HFFc6 (cell line): ENCODE measurements around the gene ARMC12. TPM values are rescaled to one million over a fixed set of nuclear protein-coding genes. Genes with fewer than 3 reads are reported as not detected.
A peak's percentile ranks its signal among the peaks of the same experiment; 100 is the strongest.
"Not testable (repeated sequence)": the region's sequence is repeated elsewhere in the genome, so short reads cannot be mapped to it uniquely, and the experiment has no call there.

Experiments used
- DNase-seq: peaks from one replicate; pipeline ENCODE4 v3.0.0-alpha.2; 2018
- H3K27ac Mint-ChIP-seq: 2 replicates; pipeline ENCODE4 v1.8.0; 2020; ENCODE audit warnings: mild to moderate bottlenecking, mixed read lengths
- H3K27me3 Mint-ChIP-seq: 2 replicates; pipeline ENCODE4 v1.8.0; 2021; ENCODE audit warnings: mild to moderate bottlenecking, moderate library complexity, mixed read lengths; ENCODE audit not compliant: insufficient read depth
- H3K36me3 Mint-ChIP-seq: 2 replicates; pipeline ENCODE4 v1.8.0; 2021; ENCODE audit warnings: low read depth, mixed read lengths
- H3K4me1 Mint-ChIP-seq: 2 replicates; pipeline ENCODE4 v1.8.0; 2020; ENCODE audit warnings: low read depth, mixed read lengths
- H3K4me3 Mint-ChIP-seq: 2 replicates; pipeline ENCODE4 v1.8.0; 2020; ENCODE audit warnings: mild to moderate bottlenecking, moderate library complexity, mixed read lengths
- H3K9me3 Mint-ChIP-seq: 2 replicates; pipeline ENCODE4 v1.8.0; 2020; ENCODE audit warnings: mild to moderate bottlenecking, mixed read lengths
- long read RNA-seq: library from polyadenylated mRNA; unstranded; transcript quantifications from one replicate; pipeline ENCODE4 v2.0.0, GENCODE V29; 2019
- total RNA-seq, 6 experiments: library from RNA; stranded (reverse); fragmentation: NEBNext Ultra II Directional; extraction: Animal tissue kit (Norgen Biotek cat#: 25700); gene quantifications; 2 replicates in 1 of 6; 3 replicates in 5 of 6; pipeline ENCODE4 v1.2.3, GENCODE V29; 2021
- TF ChIP-seq, protein P1 (sequence below): fragments of 200-600 bp; sonication (generic); IDR thresholded peaks from 2 replicates; pipeline ENCODE4 v1.5.0; 2021; ENCODE audit warnings: antibody characterized with exemption, mild to moderate bottlenecking

The ARMC12 gene, protein sequence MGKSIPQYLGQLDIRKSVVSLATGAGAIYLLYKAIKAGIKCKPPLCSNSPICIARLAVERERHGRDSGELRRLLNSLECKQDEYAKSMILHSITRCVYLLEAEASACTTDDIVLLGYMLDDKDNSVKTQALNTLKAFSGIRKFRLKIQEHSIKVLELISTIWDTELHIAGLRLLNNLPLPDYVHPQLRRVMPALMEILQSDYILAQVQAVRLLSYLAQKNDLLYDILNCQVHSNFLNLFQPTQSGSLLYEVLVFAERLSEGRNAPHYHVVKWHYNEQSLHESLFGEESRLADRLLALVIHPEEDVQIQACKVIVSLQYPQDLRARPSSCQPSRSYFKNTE
- under 1 TPM in 4 of 6 experiments, not detected in 2; 0.17 to 0.33 (median 0.27) TPM for total RNA-seq
- long read RNA-seq = 0 reads

GRCh38 chr6:35736982-35737412, at the start of gene ARMC12:
Gene ARMC12, plus strand, starts transcription at chr6:35737032. Its CDS starts 77 bp downstream, at chr6:35737109.
- Mint-ChIP-seq H3K4me1 (peaks cover 15% of the 10 kb centered on the region), H3K9me3 (no peaks in the 10 kb centered on the region), H3K36me3 (no peaks in the 10 kb centered on the region), H3K27ac (no peak within 1 kb of the TSS), H3K27me3 (peaks cover 6% of the 10 kb centered on the region), H3K4me3 (no peak within 1 kb of the TSS)
- TF ChIP-seq, protein P1, sequence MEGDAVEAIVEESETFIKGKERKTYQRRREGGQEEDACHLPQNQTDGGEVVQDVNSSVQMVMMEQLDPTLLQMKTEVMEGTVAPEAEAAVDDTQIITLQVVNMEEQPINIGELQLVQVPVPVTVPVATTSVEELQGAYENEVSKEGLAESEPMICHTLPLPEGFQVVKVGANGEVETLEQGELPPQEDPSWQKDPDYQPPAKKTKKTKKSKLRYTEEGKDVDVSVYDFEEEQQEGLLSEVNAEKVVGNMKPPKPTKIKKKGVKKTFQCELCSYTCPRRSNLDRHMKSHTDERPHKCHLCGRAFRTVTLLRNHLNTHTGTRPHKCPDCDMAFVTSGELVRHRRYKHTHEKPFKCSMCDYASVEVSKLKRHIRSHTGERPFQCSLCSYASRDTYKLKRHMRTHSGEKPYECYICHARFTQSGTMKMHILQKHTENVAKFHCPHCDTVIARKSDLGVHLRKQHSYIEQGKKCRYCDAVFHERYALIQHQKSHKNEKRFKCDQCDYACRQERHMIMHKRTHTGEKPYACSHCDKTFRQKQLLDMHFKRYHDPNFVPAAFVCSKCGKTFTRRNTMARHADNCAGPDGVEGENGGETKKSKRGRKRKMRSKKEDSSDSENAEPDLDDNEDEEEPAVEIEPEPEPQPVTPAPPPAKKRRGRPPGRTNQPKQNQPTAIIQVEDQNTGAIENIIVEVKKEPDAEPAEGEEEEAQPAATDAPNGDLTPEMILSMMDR = no peak
- DNase-seq = no peak

- Mint-ChIP-seq H3K9me3 (no peaks in the 10 kb centered on the region), H3K36me3 (no peaks in the 10 kb centered on the region), H3K4me1 (peaks cover 14% of the 10 kb centered on the region), H3K4me3 (peak overlapping the region; percentile 94), H3K27ac (peak overlapping the region; percentile 63), H3K27me3 (peaks cover 4% of the 10 kb centered on the region; the same call in 1 of the 2 replicates)
- TF ChIP-seq, protein P1 = no peak; the same call in 1 of the 2 replicates
- no peak for DNase-seq
Observed at GRCh38 chr6:35687658-35688604, 48.9 kb upstream of the ARMC12 start.

GRCh38 chr6:35688605-35689322, 48.1 kb upstream of the ARMC12 start, which contains the start of gene FKBP5:
Gene FKBP5, minus strand, starts transcription at chr6:35688915. Its CDS starts 46,091 bp downstream, at chr6:35642824.
- H3K27me3 Mint-ChIP-seq = peaks cover 4% of the 10 kb centered on the region; the same call in 1 of the 2 replicates
- peak within 1 kb of the TSS; percentile 63 for H3K27ac Mint-ChIP-seq
- peaks cover 1% of the 10 kb centered on the region for H3K9me3 Mint-ChIP-seq
- TF ChIP-seq, protein P1 = no peak
- H3K4me1 Mint-ChIP-seq = peaks cover 14% of the 10 kb centered on the region
- peak; percentile 83 for DNase-seq
- H3K4me3 Mint-ChIP-seq = peak within 1 kb of the TSS; percentile 94
- H3K36me3 Mint-ChIP-seq = no peaks in the 10 kb centered on the region

GRCh38 chr6:35690006-35690405, 46.8 kb upstream of the ARMC12 start:
- H3K36me3 Mint-ChIP-seq, H3K4me3 Mint-ChIP-seq: not testable (repeated sequence)
- H3K4me1 Mint-ChIP-seq = peaks cover 14% of the 10 kb centered on the region

GRCh38 chr6:35690484-35690883, 46.3 kb upstream of the ARMC12 start:
- H3K27ac Mint-ChIP-seq = no peak overlapping the region
- H3K4me1 Mint-ChIP-seq = peaks cover 14% of the 10 kb centered on the region
- no peak overlapping the region for H3K4me3 Mint-ChIP-seq
- H3K36me3 Mint-ChIP-seq = peaks cover 5% of the 10 kb centered on the region; the same call in 1 of the 2 replicates
- TF ChIP-seq, protein P1 = no peak
- H3K27me3 Mint-ChIP-seq = peaks cover 4% of the 10 kb centered on the region; the same call in 1 of the 2 replicates
- DNase-seq = no peak
- H3K9me3 Mint-ChIP-seq = peaks cover 10% of the 10 kb centered on the region

More at GRCh38 chr6:35690006-35690405, 46.8 kb upstream of the ARMC12 start:
- not testable (repeated sequence) for H3K27ac Mint-ChIP-seq, DNase-seq, H3K27me3 Mint-ChIP-seq
- peaks cover 10% of the 10 kb centered on the region for H3K9me3 Mint-ChIP-seq
